ENCODE results near the gene SDK2. TPM values are rescaled to one million over a fixed set of nuclear protein-coding genes. Genes with fewer than 3 reads are reported as not detected.

Gene SDK2
- total RNA-seq, 1 donor from 2014 or later, result 11.2 TPM

DNA sequence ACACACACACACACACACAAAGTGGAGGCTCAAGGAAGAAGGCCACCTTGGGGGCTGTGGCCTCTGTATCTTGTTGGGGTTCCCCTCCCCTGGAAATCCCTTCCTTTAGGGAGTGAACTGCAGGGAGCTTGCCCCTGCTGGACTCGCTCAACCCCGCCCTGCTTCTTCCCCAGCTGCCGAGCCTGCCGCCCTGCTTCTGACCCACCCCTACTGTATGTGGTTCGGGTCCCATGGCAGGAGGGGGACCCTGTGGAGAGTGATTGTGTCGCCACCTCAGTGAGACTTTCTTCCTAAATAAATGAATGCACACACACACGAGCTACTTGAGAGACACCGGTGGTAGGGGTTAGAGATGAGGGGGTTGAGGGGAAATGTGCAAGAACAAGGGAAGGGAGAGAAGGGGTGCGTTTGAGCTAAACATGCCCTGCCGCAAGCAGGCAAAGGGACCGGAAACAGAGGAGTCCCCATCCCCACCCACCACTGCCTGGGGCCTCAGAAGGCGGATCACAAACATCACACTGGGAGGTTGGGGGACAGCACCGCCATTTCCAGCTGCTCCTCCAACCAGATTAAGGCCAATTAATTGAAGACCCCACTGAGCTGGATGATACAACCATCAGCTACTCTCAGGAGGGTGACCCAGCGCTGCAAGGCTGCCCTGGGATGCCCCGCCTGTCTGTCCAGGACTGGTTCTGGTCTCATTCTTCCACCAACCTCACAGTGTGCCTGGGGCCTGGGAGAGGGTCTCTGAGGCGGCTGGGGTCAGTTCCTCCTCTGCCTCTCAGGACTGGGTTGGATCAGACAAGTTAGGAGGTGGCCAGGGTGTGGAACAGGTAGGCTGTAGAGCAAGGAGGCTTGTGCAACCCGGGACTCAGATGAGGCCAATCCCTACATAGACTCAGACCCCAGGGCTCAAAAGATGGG is 98.9 kb downstream of the SDK2 start:
- no peaks in the 10 kb centered on the region for H3K9me3 Mint-ChIP-seq (ENCODE audit: unreplicated experiment)
- no peaks in the 10 kb centered on the region for H3K4me1 ChIP-seq (ENCODE audit: insufficient read depth, low read length)
- TF ChIP-seq, protein P1, sequence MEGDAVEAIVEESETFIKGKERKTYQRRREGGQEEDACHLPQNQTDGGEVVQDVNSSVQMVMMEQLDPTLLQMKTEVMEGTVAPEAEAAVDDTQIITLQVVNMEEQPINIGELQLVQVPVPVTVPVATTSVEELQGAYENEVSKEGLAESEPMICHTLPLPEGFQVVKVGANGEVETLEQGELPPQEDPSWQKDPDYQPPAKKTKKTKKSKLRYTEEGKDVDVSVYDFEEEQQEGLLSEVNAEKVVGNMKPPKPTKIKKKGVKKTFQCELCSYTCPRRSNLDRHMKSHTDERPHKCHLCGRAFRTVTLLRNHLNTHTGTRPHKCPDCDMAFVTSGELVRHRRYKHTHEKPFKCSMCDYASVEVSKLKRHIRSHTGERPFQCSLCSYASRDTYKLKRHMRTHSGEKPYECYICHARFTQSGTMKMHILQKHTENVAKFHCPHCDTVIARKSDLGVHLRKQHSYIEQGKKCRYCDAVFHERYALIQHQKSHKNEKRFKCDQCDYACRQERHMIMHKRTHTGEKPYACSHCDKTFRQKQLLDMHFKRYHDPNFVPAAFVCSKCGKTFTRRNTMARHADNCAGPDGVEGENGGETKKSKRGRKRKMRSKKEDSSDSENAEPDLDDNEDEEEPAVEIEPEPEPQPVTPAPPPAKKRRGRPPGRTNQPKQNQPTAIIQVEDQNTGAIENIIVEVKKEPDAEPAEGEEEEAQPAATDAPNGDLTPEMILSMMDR (IDR thresholded peaks at IDR 0.05; ENCODE audit: insufficient read depth, low read depth, low read length), result no peak
- TF ChIP-seq EZH2 (IDR thresholded peaks at IDR 0.05; ENCODE audit: insufficient read depth, low read length), result no peak
- H3K36me3 ChIP-seq (ENCODE audit: insufficient read depth, low read length), result no peaks in the 10 kb centered on the region
- no peak overlapping the region for H3K27ac ChIP-seq (ENCODE audit: low read depth, low read length)
- FAIRE-seq (no peak), DNase-seq (ENCODE audit: low read depth) (no peak)
- peaks cover 15% of the 10 kb centered on the region for H3K27me3 Mint-ChIP-seq (ENCODE audit: low read depth, unreplicated experiment)
- no peaks in the 10 kb centered on the region for H3K79me2 ChIP-seq (ENCODE audit: insufficient read depth, low read length)
- H4K20me1 ChIP-seq (ENCODE audit: insufficient read depth, low read length), result no peaks in the 10 kb centered on the region
- no peak overlapping the region for H3K4me2 ChIP-seq (ENCODE audit: low read length)
- H3K4me3 Mint-ChIP-seq (ENCODE audit: unreplicated experiment), result no peak overlapping the region
- H2AFZ ChIP-seq (ENCODE audit: low read depth, low read length), result no peak overlapping the region
- H3K36me3 Mint-ChIP-seq (ENCODE audit: low read depth, unreplicated experiment), result no peaks in the 10 kb centered on the region
- no peaks in the 10 kb centered on the region for H3K4me1 Mint-ChIP-seq (ENCODE audit: low read depth, unreplicated experiment)
- no peaks in the 10 kb centered on the region for H3K9me3 ChIP-seq (ENCODE audit: insufficient read depth, low read depth, low read length)
- no peaks in the 10 kb centered on the region for H3K27me3 ChIP-seq (ENCODE audit: insufficient read depth, low read length)
- no peak overlapping the region for H3K27ac Mint-ChIP-seq (ENCODE audit: unreplicated experiment)
- H3K4me3 ChIP-seq (ENCODE audit: insufficient read depth, low read depth, low read length), result no peak overlapping the region
- H3K9ac ChIP-seq (ENCODE audit: low read length), result no peak overlapping the region

DNA sequence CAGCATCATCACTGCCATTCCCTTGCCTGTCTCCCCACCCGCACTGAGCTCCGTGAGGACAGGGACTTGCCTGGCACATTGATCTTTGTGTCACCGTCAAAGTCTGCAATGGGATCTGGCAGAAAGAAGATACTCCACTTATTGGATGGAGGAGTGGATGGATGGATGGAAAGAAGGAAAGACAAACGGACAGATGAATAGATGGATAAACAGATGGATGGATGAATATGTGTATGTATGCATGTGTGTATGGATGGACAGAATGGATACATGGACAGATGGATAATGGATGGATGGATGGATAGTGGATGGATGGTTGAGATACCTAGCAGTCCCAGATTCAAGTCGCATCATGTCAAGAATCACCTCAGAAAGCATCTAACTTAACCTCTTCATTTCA is 99.9 kb downstream of the SDK2 start:
- Histone ChIP-seq H3K27ac (ENCODE audit: low read depth, low read length) (no peak overlapping the region), H4K20me1 (ENCODE audit: insufficient read depth, low read length) (no peaks in the 10 kb centered on the region), H3K4me3 (ENCODE audit: insufficient read depth, low read depth, low read length) (no peak overlapping the region), H2AFZ (ENCODE audit: low read depth, low read length) (no peak overlapping the region), H3K27me3 (ENCODE audit: insufficient read depth, low read length) (no peaks in the 10 kb centered on the region), H3K4me1 (ENCODE audit: insufficient read depth, low read length) (no peaks in the 10 kb centered on the region), H3K79me2 (ENCODE audit: insufficient read depth, low read length) (no peaks in the 10 kb centered on the region), H3K36me3 (ENCODE audit: insufficient read depth, low read length) (no peaks in the 10 kb centered on the region), H3K9me3 (ENCODE audit: insufficient read depth, low read depth, low read length) (no peaks in the 10 kb centered on the region), H3K9ac (ENCODE audit: low read length) (no peak overlapping the region), H3K4me2 (ENCODE audit: low read length) (no peak overlapping the region)
- H3K27ac Mint-ChIP-seq (ENCODE audit: unreplicated experiment), result no peak overlapping the region
- peaks cover 18% of the 10 kb centered on the region for H3K27me3 Mint-ChIP-seq (ENCODE audit: low read depth, unreplicated experiment)
- no peak for DNase-seq (ENCODE audit: low read depth)
- no peak overlapping the region for H3K4me3 Mint-ChIP-seq (ENCODE audit: unreplicated experiment)
- TF ChIP-seq EZH2 (IDR thresholded peaks at IDR 0.05; ENCODE audit: insufficient read depth, low read length), result no peak
- TF ChIP-seq, protein P1 (IDR thresholded peaks at IDR 0.05; ENCODE audit: insufficient read depth, low read depth, low read length), result no peak
- H3K4me1 Mint-ChIP-seq (ENCODE audit: low read depth, unreplicated experiment), result no peaks in the 10 kb centered on the region
- no peak for FAIRE-seq
- no peaks in the 10 kb centered on the region for H3K9me3 Mint-ChIP-seq (ENCODE audit: unreplicated experiment)
- H3K36me3 Mint-ChIP-seq (ENCODE audit: low read depth, unreplicated experiment), result no peaks in the 10 kb centered on the region

DNA sequence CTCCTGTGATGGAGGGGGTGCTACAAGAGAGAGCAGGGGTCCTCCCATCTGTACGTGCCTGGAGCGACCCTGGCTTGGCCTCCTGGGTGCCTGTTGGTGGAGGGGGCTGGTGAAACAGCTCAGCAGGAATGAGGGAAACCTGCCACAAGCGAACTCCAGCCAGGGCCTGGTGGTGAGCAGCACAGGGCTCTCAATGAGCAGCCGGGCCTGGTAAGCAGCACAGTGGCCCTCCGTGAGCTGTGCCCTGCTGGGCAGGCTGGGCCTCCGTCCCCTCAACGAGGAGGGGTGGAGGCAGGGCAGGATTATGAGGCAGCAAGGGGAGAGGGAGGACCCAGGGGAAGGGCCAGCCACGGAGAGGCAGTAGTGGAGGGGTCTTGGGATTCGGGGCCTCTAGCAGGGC is 101.9 kb downstream of the SDK2 start:
- Mint-ChIP-seq H3K4me1 (ENCODE audit: low read depth, unreplicated experiment) (no peaks in the 10 kb centered on the region), H3K4me3 (ENCODE audit: unreplicated experiment) (no peak overlapping the region), H3K36me3 (ENCODE audit: low read depth, unreplicated experiment) (no peaks in the 10 kb centered on the region), H3K9me3 (ENCODE audit: unreplicated experiment) (no peaks in the 10 kb centered on the region), H3K27ac (ENCODE audit: unreplicated experiment) (no peak overlapping the region), H3K27me3 (ENCODE audit: low read depth, unreplicated experiment) (peaks cover 21% of the 10 kb centered on the region)
- H3K36me3 ChIP-seq (ENCODE audit: insufficient read depth, low read length), result no peaks in the 10 kb centered on the region
- no peak overlapping the region for H3K27ac ChIP-seq (ENCODE audit: low read depth, low read length)
- H3K9me3 ChIP-seq (ENCODE audit: insufficient read depth, low read depth, low read length), result no peaks in the 10 kb centered on the region
- no peak overlapping the region for H3K4me2 ChIP-seq (ENCODE audit: low read length)
- TF ChIP-seq, protein P1 (IDR thresholded peaks at IDR 0.05; ENCODE audit: insufficient read depth, low read depth, low read length), result no peak
- TF ChIP-seq EZH2 (IDR thresholded peaks at IDR 0.05; ENCODE audit: insufficient read depth, low read length), result no peak
- no peak overlapping the region for H3K9ac ChIP-seq (ENCODE audit: low read length)
- no peaks in the 10 kb centered on the region for H3K27me3 ChIP-seq (ENCODE audit: insufficient read depth, low read length)
- DNase-seq (ENCODE audit: low read depth) (no peak), FAIRE-seq (no peak)
- H3K4me1 ChIP-seq (ENCODE audit: insufficient read depth, low read length), result no peaks in the 10 kb centered on the region
- H2AFZ ChIP-seq (ENCODE audit: low read depth, low read length), result no peak overlapping the region
- H3K79me2 ChIP-seq (ENCODE audit: insufficient read depth, low read length), result no peaks in the 10 kb centered on the region
- no peaks in the 10 kb centered on the region for H4K20me1 ChIP-seq (ENCODE audit: insufficient read depth, low read length)
- no peak overlapping the region for H3K4me3 ChIP-seq (ENCODE audit: insufficient read depth, low read depth, low read length)
